Measurements from ENCODE around the gene MCF2L2. TPM values are rescaled to one million over a fixed set of nuclear protein-coding genes. Genes with fewer than 3 reads are reported as not detected.

MCF2L2 gene
- total RNA-seq, 4 donors from 2014 or later: 0.59 to 4.1 (median 1.7) TPM

DNA sequence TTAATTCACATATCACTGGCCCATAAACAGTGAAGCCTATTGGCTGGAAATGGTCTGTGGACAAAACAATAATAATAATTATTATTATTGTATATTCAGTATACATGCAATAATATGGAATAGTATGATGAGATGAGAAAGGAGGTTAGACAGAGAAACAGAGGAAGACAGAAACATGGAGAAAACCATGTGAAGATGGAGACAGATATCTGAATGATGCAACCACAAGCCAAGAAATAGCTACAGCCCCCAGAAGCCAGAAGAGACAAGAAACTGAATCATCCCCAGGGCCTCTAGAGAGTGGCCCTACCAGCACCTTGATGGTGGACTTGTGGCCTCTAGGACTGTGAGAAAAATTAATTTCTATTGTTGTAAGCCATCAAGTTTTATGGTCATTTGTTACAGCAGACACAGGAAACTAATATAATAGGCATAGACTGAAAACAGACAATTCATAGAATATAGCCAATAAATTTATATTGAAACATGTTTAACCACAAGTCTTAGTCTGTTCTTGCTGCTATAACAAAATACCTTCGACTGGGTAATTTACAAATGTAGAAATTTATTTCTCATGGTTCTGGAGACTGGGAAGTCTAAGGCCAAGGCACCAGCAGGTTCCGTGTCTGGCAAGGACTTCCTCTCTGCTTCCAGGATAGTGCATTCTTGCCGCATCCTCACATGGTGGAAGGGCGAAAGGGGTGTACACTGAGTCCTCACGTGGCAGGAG lies 31.6 kb downstream of the MCF2L2 start:
- TF ChIP-seq POLR2A (IDR thresholded peaks at IDR 0.05): no peak
- no peak for TF ChIP-seq CTCF (IDR thresholded peaks at IDR 0.05)
- Histone ChIP-seq H3K4me3 (no peak overlapping the region), H3K4me1 (no peaks in the 10 kb centered on the region), H3K9me3 (no peaks in the 10 kb centered on the region), H3K27ac (no peak overlapping the region), H3K27me3 (no peaks in the 10 kb centered on the region), H3K36me3 (no peaks in the 10 kb centered on the region)
- intact Hi-C loops (cut with DNase I; ENCODE audit: low total_unique reads): no loop called here
- DNase-seq: no peak

GRCh38 chr3:183394150-183394549 lies 34.3 kb downstream of the MCF2L2 start:
- DNase-seq: no peak
- Histone ChIP-seq H3K36me3 (no peaks in the 10 kb centered on the region), H3K27me3 (no peaks in the 10 kb centered on the region), H3K4me3 (no peak overlapping the region), H3K4me1 (no peaks in the 10 kb centered on the region), H3K27ac (no peak overlapping the region), H3K9me3 (no peaks in the 10 kb centered on the region)
- intact Hi-C loops (cut with DNase I; ENCODE audit: low total_unique reads): no loop called here
- no peak for TF ChIP-seq POLR2A (IDR thresholded peaks at IDR 0.05)
- no peak for TF ChIP-seq CTCF (IDR thresholded peaks at IDR 0.05)

- no peak for DNase-seq
- Histone ChIP-seq H3K27ac (no peak overlapping the region), H3K36me3 (no peaks in the 10 kb centered on the region), H3K4me3 (no peak overlapping the region), H3K4me1 (no peaks in the 10 kb centered on the region), H3K9me3 (no peaks in the 10 kb centered on the region), H3K27me3 (no peaks in the 10 kb centered on the region)
- TF ChIP-seq POLR2A (IDR thresholded peaks at IDR 0.05) (no peak), CTCF (IDR thresholded peaks at IDR 0.05) (no peak)
- intact Hi-C loops (cut with DNase I; ENCODE audit: low total_unique reads): no loop called here
These were observed 34.8 kb downstream of the MCF2L2 start for GRCh38 chr3:183393625-183394024.

- intact Hi-C loops (cut with DNase I; ENCODE audit: low total_unique reads): no loop called here
- no peak overlapping the region for H3K27ac ChIP-seq
- no peak for TF ChIP-seq CTCF (IDR thresholded peaks at IDR 0.05)
- TF ChIP-seq POLR2A (IDR thresholded peaks at IDR 0.05): no peak
These were observed 36.0 kb downstream of the MCF2L2 start for GRCh38 chr3:183392186-183393034.

DNA sequence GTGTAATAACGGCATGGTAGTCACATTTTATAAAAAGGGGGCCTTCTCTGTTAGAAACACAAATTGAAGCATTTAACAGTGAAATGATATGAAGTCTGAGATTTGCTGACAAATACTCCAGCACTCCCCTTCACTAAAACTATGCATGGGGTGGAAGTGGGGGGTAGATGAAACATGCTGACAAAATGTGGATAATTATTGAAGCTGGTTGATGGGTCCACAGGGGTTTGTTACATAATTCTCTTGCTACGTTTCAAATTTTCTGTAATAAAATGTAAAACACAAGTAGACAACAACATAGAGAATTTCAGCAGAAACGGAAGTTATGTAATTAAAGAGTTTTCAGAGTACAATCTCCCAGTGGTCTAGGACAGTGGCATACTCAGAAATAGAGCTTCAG lies 37.0 kb downstream of the MCF2L2 start:
- Histone ChIP-seq H3K9me3 (no peaks in the 10 kb centered on the region), H3K36me3 (no peaks in the 10 kb centered on the region), H3K4me3 (no peak overlapping the region), H3K27me3 (no peaks in the 10 kb centered on the region), H3K27ac (no peak overlapping the region), H3K4me1 (no peaks in the 10 kb centered on the region)
- DNase-seq: no peak
- intact Hi-C loops (cut with DNase I; ENCODE audit: low total_unique reads): no loop called here
- TF ChIP-seq CTCF (IDR thresholded peaks at IDR 0.05) (no peak), POLR2A (IDR thresholded peaks at IDR 0.05) (no peak)

More at GRCh38 chr3:183392186-183393034, 36.0 kb downstream of the MCF2L2 start:
- no peaks in the 10 kb centered on the region for H3K4me1 ChIP-seq
- H3K36me3 ChIP-seq: no peaks in the 10 kb centered on the region
- peak in 1 of 2 donors; percentile 21 for DNase-seq
- H3K9me3 ChIP-seq: no peaks in the 10 kb centered on the region
- no peak overlapping the region for H3K4me3 ChIP-seq
- no peaks in the 10 kb centered on the region for H3K27me3 ChIP-seq

Data from uterus (tissue), 4 donors.